HCT116 (cell line): ENCODE measurements around the gene MGAT4C. TPM values are rescaled to one million over a fixed set of nuclear protein-coding genes. Genes with fewer than 3 reads are reported as not detected.

Experiments used
- ATAC-seq: fragments of 200-7000 bp; cut with Tn5 transposase; 2 replicates; pipeline ENCODE4 v1.9.1; 2020; ENCODE audit warnings: mild to moderate bottlenecking, moderate library complexity
- BruUV-seq: library from RNA; stranded (reverse); fragments of 400-500 nt; replicated peaks from 2 replicates; lab custom pipeline; 2021; lab: Mats Ljungman, UMichigan
- CTCF ChIA-PET: fragments of 300-600 bp; sonication (Branson Sonifier 250); formaldehyde crosslinking; loops from one replicate; lab custom pipeline; 2021; ENCODE audit warnings: antibody characterized with exemption; lab: Charles Lee
- POLR2A ChIA-PET: fragments of 300-600, 350-600 bp; sonication (Branson Sonifier 250); formaldehyde crosslinking; loops from one replicate; lab custom pipeline; 2021; ENCODE audit warnings: antibody characterized with exemption; lab: Charles Lee
- RAD21 ChIA-PET, 2 experiments: fragments of 300-600 bp; sonication (Branson Sonifier 250); formaldehyde crosslinking; loops; one replicate each; lab custom pipeline; 2023; ENCODE audit warnings: low total read pairs in 2 of 2; ENCODE audit not compliant: uncharacterized antibody in 2 of 2, unreplicated experiment in 2 of 2, low non-redundant PET in 1 of 2; lab: Charles Lee
- DNase-seq: peaks from one replicate; pipeline ENCODE4 v3.0.0-alpha.2; 2010; ENCODE audit warnings: low read depth, low spot score
- H2AFZ ChIP-seq: fragments of 200-600 bp; shearing (Covaris generic), sonication (generic); 2 replicates; pipeline ENCODE4 v1.6.1; 2017; ENCODE audit warnings: low read depth, mixed run types, mixed read lengths, antibody characterized with exemption, low read length; ENCODE audit not compliant: poor library complexity, severe bottlenecking
- H3K27ac ChIP-seq: 2 replicates; pipeline ENCODE4 v1.5.1; 2012; ENCODE audit warnings: low read depth, low read length
- H3K27me3 ChIP-seq: fragments of 200-600 bp; sonication (generic); 2 replicates; pipeline ENCODE4 v1.6.1; 2016; ENCODE audit warnings: mixed run types, low read length, mixed read lengths; ENCODE audit not compliant: insufficient read depth
- H3K36me3 ChIP-seq, 2 experiments: fragments of 200-500 bp in 1 of 2; fragments of 200-600 bp in 1 of 2; sonication (Bioruptor generic) in 1 of 2; sonication (generic) in 1 of 2; 2 replicates each; pipeline versions ENCODE4 v1.5.1 to v1.6.1; 2014 to 2016; ENCODE audit warnings: low read length in 2 of 2, inconsistent platforms in 1 of 2, mixed read lengths in 1 of 2, mixed run types in 1 of 2; ENCODE audit not compliant: insufficient read depth in 2 of 2, control insufficient read depth in 1 of 2
- H3K4me1 ChIP-seq, 2 experiments: fragments of 200-600 bp in 1 of 2; sonication (generic) in 1 of 2; 2 replicates each; pipeline versions ENCODE4 v1.5.1 to v1.6.1; 2012 to 2017; ENCODE audit warnings: low read length in 2 of 2, inconsistent platforms in 1 of 2, mild to moderate bottlenecking in 1 of 2, mixed read lengths in 1 of 2, mixed run types in 1 of 2, moderate library complexity in 1 of 2; ENCODE audit not compliant: insufficient read depth in 2 of 2, control insufficient read depth in 1 of 2
- H3K4me2 ChIP-seq: fragments of 200-600 bp; sonication (generic); 2 replicates; pipeline ENCODE4 v1.6.1; 2017; ENCODE audit warnings: mixed run types, low read length, mixed read lengths
- H3K4me3 ChIP-seq, 2 experiments: fragments of 200-600 bp in 1 of 2; sonication (generic) in 1 of 2; replicated peaks in 1 of 2; 2 replicates each; pipeline ENCODE4 v1.5.1; 2011 to 2016; ENCODE audit warnings: low read length in 2 of 2, control low read depth in 1 of 2, low read depth in 1 of 2, mild to moderate bottlenecking in 1 of 2, mixed read lengths in 1 of 2, mixed run types in 1 of 2
- H3K79me2 ChIP-seq: fragments of 200-600 bp; sonication (generic); 2 replicates; pipeline ENCODE4 v1.6.1; 2017; ENCODE audit warnings: mild to moderate bottlenecking, mixed run types, low read length, moderate library complexity, mixed read lengths; ENCODE audit not compliant: insufficient read depth
- H3K9ac ChIP-seq: fragments of 200-600 bp; sonication (generic); 2 replicates; pipeline ENCODE4 v1.6.1; 2016; ENCODE audit warnings: low read length, mixed read lengths
- H3K9me2 ChIP-seq: fragments of 200-600 bp; sonication (generic), shearing (Covaris generic); 2 replicates; pipeline ENCODE4 v1.6.1; 2017; ENCODE audit warnings: mixed run types, mild to moderate bottlenecking, moderate library complexity; ENCODE audit not compliant: insufficient read depth
- H3K9me3 ChIP-seq, 2 experiments: fragments of 200-500 bp in 1 of 2; fragments of 200-600 bp in 1 of 2; sonication (Bioruptor generic) in 1 of 2; sonication (generic) in 1 of 2; 2 replicates each; pipeline ENCODE4 v1.6.1; 2014 to 2017; ENCODE audit warnings: low read length in 2 of 2, mixed read lengths in 2 of 2, inconsistent platforms in 1 of 2, low read depth in 1 of 2, mild to moderate bottlenecking in 1 of 2, mixed run types in 1 of 2, moderate library complexity in 1 of 2; ENCODE audit not compliant: control insufficient read depth in 1 of 2, insufficient read depth in 1 of 2
- H4K20me1 ChIP-seq: fragments of 200-600 bp; sonication (generic), shearing (Covaris generic); 2 replicates; pipeline ENCODE4 v1.6.1; 2017; ENCODE audit warnings: mixed run types, mild to moderate bottlenecking, moderate library complexity; ENCODE audit not compliant: insufficient read depth
- CBX3 ChIP-seq: IDR thresholded peaks from 2 replicates; pipeline ENCODE4 v1.6.1; 2012; ENCODE audit warnings: low read depth
- CEBPB ChIP-seq: IDR thresholded peaks from 2 replicates; pipeline ENCODE4 v1.6.1; 2012; ENCODE audit warnings: low read depth
- CTCF ChIP-seq, 3 experiments: fragments of 200-600 bp in 1 of 3; sonication (generic) in 1 of 3; IDR thresholded peaks in 2 of 3; conservative IDR thresholded peaks in 1 of 3; 2 replicates each; pipeline ENCODE4 v1.5.1; 2012 to 2017; ENCODE audit warnings: low read depth in 2 of 3, low read length in 2 of 3, antibody characterized with exemption in 1 of 3, borderline replicate concordance in 1 of 3, control low read depth in 1 of 3, mild to moderate bottlenecking in 1 of 3, mixed read lengths in 1 of 3, mixed run types in 1 of 3, moderate library complexity in 1 of 3; ENCODE audit not compliant: insufficient read depth in 1 of 3
- EGR1 ChIP-seq: IDR thresholded peaks from 2 replicates; pipeline ENCODE4 v1.6.1; 2012; ENCODE audit warnings: low read depth
- ELF1 ChIP-seq: IDR thresholded peaks from 2 replicates; pipeline ENCODE4 v1.6.1; 2012; ENCODE audit warnings: low read depth, borderline replicate concordance
- EZH2 ChIP-seq: fragments of 200-600 bp; sonication (generic); IDR thresholded peaks from 2 replicates; pipeline ENCODE4 v1.6.1; 2017; ENCODE audit warnings: antibody characterized with exemption, mixed run types
- EZH2phosphoT487 ChIP-seq: fragments of 200-600 bp; IDR thresholded peaks from 2 replicates; pipeline ENCODE4 v1.6.1; 2018; ENCODE audit warnings: antibody characterized with exemption, borderline replicate concordance
- FOSL1 ChIP-seq: IDR thresholded peaks from 2 replicates; pipeline ENCODE4 v1.6.1; 2012; ENCODE audit warnings: low read depth
- JUND ChIP-seq: IDR thresholded peaks from 2 replicates; pipeline ENCODE4 v1.6.1; 2012
- POLR2A ChIP-seq: IDR thresholded peaks from 2 replicates; pipeline ENCODE4 v1.7.0; 2011; ENCODE audit warnings: borderline replicate concordance; ENCODE audit not compliant: insufficient read depth, insufficient read length; ENCODE audit errors: extremely low read depth
- POLR2AphosphoS5 ChIP-seq: IDR thresholded peaks from 2 replicates; pipeline ENCODE4 v1.6.1; 2011; ENCODE audit warnings: mild to moderate bottlenecking, low read depth, low read length, moderate library complexity
- SP1 ChIP-seq: IDR thresholded peaks from 2 replicates; pipeline ENCODE4 v1.6.1; 2012; ENCODE audit warnings: low read depth
- SRF ChIP-seq: IDR thresholded peaks from 2 replicates; pipeline ENCODE4 v1.6.1; 2012; ENCODE audit warnings: low read depth
- TCF7L2 ChIP-seq: IDR thresholded peaks from 2 replicates; pipeline ENCODE4 v1.7.0; 2011; ENCODE audit warnings: borderline replicate concordance, inconsistent platforms; ENCODE audit not compliant: insufficient read depth, insufficient read length; ENCODE audit errors: extremely low read depth
- YY1 ChIP-seq: IDR thresholded peaks from 2 replicates; pipeline ENCODE4 v1.6.1; 2011; ENCODE audit warnings: low read length, low read depth, moderate library complexity, mild to moderate bottlenecking; ENCODE audit not compliant: insufficient replicate concordance; ENCODE audit errors: extremely low read depth
- ZBTB33 ChIP-seq: IDR thresholded peaks from 2 replicates; pipeline ENCODE4 v1.6.1; 2011; ENCODE audit warnings: mild to moderate bottlenecking, low read length, moderate library complexity; ENCODE audit not compliant: insufficient replicate concordance; ENCODE audit errors: extremely low read depth
- ZFX ChIP-seq: fragments of 450-650 bp; IDR thresholded peaks from 2 replicates; pipeline ENCODE4 v1.6.1; 2017
- ZNF274 ChIP-seq: fragments of 200-500 bp; sonication (Bioruptor generic); IDR thresholded peaks from 2 replicates; pipeline ENCODE4 v1.6.1; 2014; ENCODE audit warnings: mild to moderate bottlenecking, low read depth, low read length, inconsistent platforms
- intact Hi-C: fragments of 100-400 bp; cut with micrococcal nuclease; formaldehyde crosslinking; loops from 2 replicates; pipeline ENCODE4 v1.10.0; 2022
- total RNA-seq: library from RNA; stranded (reverse); gene quantifications from one replicate; pipeline ENCODE4 v1.2.1, GENCODE V29; 2021; ENCODE audit not compliant: unreplicated experiment

Gene MGAT4C
- total RNA-seq, 1 experiment from 2014 or later, result not detected

- BruUV-seq, result no TSS peak
- no peaks in the 10 kb centered on the region for H4K20me1 ChIP-seq
- no peak for TF ChIP-seq EZH2phosphoT487
- no peak overlapping the region for H2AFZ ChIP-seq
- ATAC-seq, result no peak
- POLR2A ChIA-PET, result no interaction called here
- no peaks in the 10 kb centered on the region for H3K36me3 ChIP-seq
- H3K4me1 ChIP-seq, result no peaks in the 10 kb centered on the region
- CTCF ChIA-PET, result no interaction called here
- H3K9ac ChIP-seq, result no peak overlapping the region
- no peaks in the 10 kb centered on the region for H3K9me2 ChIP-seq
- intact Hi-C loops, result no loop called here
- RAD21 ChIA-PET, result no interaction called here
- no peak overlapping the region for H3K4me2 ChIP-seq
- no peak for DNase-seq
- no peak overlapping the region for H3K4me3 ChIP-seq
- no peaks in the 10 kb centered on the region for H3K79me2 ChIP-seq
- no peak overlapping the region for H3K27ac ChIP-seq
- no peaks in the 10 kb centered on the region for H3K27me3 ChIP-seq
- no peaks in the 10 kb centered on the region for H3K9me3 ChIP-seq
Observed at GRCh38 chr12:86286119-86286518, 29.9 kb upstream of the MGAT4C start.

DNA sequence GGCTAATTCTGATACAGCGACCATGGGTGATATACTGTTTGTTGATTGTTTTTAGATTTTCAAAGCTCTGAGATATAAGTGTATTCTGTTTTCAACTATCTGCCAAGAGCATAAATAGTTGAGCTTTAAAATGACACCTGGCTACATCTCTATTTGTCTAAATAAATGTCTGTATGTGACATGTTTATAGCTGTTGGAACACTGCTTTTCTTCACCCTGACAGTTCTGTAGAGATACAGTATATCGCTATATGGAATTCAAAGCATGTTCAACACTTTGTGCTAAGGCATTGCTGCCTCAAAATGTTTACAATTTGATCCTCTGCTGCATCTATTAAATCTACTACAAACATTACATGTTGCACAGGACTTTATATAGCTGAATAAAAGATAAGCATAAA, 27.4 kb upstream of the MGAT4C start:
- no peaks in the 10 kb centered on the region for H3K27me3 ChIP-seq
- H3K4me1 ChIP-seq, result no peaks in the 10 kb centered on the region
- ATAC-seq, result no peak
- no peak overlapping the region for H3K4me3 ChIP-seq
- CTCF ChIA-PET, result no interaction called here
- H3K36me3 ChIP-seq, result no peaks in the 10 kb centered on the region
- H3K4me2 ChIP-seq, result no peak overlapping the region
- intact Hi-C loops, result no loop called here
- no TSS peak for BruUV-seq
- POLR2A ChIA-PET, result no interaction called here
- H3K27ac ChIP-seq, result no peak overlapping the region
- H3K79me2 ChIP-seq, result no peaks in the 10 kb centered on the region
- RAD21 ChIA-PET, result no interaction called here
- H2AFZ ChIP-seq, result no peak overlapping the region
- no peaks in the 10 kb centered on the region for H3K9me3 ChIP-seq
- TF ChIP-seq POLR2AphosphoS5, result no peak
- TF ChIP-seq EZH2, result no peak
- TF ChIP-seq POLR2A, result no peak
- no peak for TF ChIP-seq CTCF (IDR thresholded peaks at IDR 0.05 in 2 of 3, conservative IDR thresholded peaks at IDR 0.05 in 1 of 3; ENCODE audit: borderline replicate concordance in 1 of 3, insufficient read depth in 1 of 3, low read depth in 2 of 3, low read length in 2 of 3)
- TF ChIP-seq YY1, result no peak
- TF ChIP-seq ZFX, result no peak
- TF ChIP-seq ZNF274, result no peak
- no peak for TF ChIP-seq EZH2phosphoT487
- TF ChIP-seq EGR1, result no peak
- no peak for TF ChIP-seq ZBTB33
- no peak for TF ChIP-seq CBX3
- TF ChIP-seq SP1, result no peak
- TF ChIP-seq SRF, result no peak
- no peak for TF ChIP-seq FOSL1
- TF ChIP-seq JUND, result no peak
- no peak for TF ChIP-seq ELF1
- no peak for TF ChIP-seq CEBPB
- no peak for TF ChIP-seq TCF7L2
- no peaks in the 10 kb centered on the region for H4K20me1 ChIP-seq
- DNase-seq, result no peak
- H3K9me2 ChIP-seq, result no peaks in the 10 kb centered on the region
- no peak overlapping the region for H3K9ac ChIP-seq
